Ecto neural progenitor cell (in vitro differentiated cells): ENCODE measurements around the gene RNF4.
"Not testable (repeated sequence)": the region's sequence is repeated elsewhere in the genome, so short reads cannot be mapped to it uniquely, and the experiment has no call there.

Experiments used
- DNase-seq: peaks from one replicate; pipeline ENCODE4 v3.0.0-alpha.2; 2018; ENCODE audit warnings: low spot score

The RNF4 gene

GRCh38 chr4:2535376-2536192 is 66.7 kb downstream of the RNF4 start:
- DNase-seq = peak; percentile 81

GRCh38 chr4:2536193-2537010 is 67.5 kb downstream of the RNF4 start, which contains the start of gene FAM193A:
FAM193A (plus strand) TSS chr4:2536647; CDS start chr4:2536916, 269 bp downstream.
- peak; percentile 99 for DNase-seq

- DNase-seq = peak; percentile 77
Observed at GRCh38 chr4:2537011-2537830, 68.3 kb downstream of the RNF4 start.

- DNase-seq = not testable (repeated sequence)
Observed at GRCh38 chr4:2543580-2544191, 74.8 kb downstream of the RNF4 start.

GRCh38 chr4:2545321-2546013 is 76.6 kb downstream of the RNF4 start:
- DNase-seq = no peak

GRCh38 chr4:2546286-2546823 is 77.4 kb downstream of the RNF4 start:
- no peak for DNase-seq

- not testable (repeated sequence) for DNase-seq
Observed at GRCh38 chr4:2546961-2547691, 78.2 kb downstream of the RNF4 start.

GRCh38 chr4:2551118-2551517 is 82.2 kb downstream of the RNF4 start:
- no peak for DNase-seq

GRCh38 chr4:2552806-2553205 is 83.9 kb downstream of the RNF4 start:
- DNase-seq = no peak

- DNase-seq = no peak
Observed at GRCh38 chr4:2558301-2558700, 89.4 kb downstream of the RNF4 start.

- no peak for DNase-seq
Observed at GRCh38 chr4:2560167-2560566, 91.3 kb downstream of the RNF4 start.
